NK-92 (cell line): ENCODE measurements around the gene MASP2.
"Not testable (repeated sequence)": the region's sequence is repeated elsewhere in the genome, so short reads cannot be mapped to it uniquely, and the experiment has no call there.

Experiments
- DNase-seq: peaks from one replicate; lab custom pipeline; 2025; ENCODE audit not compliant: unreplicated experiment; lab: John Stamatoyannopoulos, UW

MASP2 gene

DNA sequence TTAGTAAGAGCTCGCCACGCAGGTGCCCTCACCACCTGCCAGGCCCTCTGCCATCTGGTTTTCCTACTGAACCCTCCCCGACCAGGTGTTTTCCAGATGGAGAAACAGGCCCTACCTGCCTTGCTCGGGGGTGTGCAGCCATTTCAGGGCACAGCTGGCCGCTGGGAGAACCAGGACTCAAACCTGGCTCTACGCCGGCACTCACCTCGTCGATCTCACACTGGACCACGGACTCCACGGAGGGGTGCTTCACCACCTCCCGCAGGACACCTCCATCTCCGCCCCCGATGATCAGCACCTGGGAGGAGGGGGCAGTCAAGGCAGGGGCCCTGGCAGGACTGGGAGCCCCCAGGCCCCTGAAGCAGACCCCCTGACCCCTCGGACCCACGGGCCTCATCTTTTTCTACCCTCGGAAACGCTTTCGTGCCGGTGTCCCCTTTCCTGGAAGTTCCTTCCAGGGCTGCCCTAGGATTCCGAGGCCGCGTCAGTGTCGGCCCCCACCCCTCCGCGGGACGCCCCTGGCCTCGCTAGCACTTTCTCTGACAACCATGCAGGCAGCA is 11.6 kb upstream of the MASP2 start:
- DNase-seq: no peak

DNA sequence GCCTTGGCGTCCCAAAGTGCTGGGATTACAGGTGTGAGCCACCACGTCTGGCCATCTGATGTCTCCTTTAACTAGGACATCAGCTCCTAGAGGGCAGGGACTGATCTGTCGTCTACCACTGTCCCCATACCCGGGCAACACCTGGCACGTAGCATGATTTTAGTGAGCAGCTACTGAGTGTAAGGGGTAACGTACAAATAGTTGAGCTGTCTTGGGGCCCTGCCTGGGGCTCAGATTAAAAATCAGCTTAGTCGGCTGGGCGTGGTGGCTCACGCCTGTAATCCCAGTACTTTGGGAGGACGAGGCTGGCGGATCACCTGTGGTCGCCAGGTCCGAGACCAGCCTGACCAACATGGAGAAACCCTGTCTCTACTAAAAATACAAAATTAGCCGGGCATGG is 11.0 kb upstream of the MASP2 start:
- DNase-seq: no peak

DNA sequence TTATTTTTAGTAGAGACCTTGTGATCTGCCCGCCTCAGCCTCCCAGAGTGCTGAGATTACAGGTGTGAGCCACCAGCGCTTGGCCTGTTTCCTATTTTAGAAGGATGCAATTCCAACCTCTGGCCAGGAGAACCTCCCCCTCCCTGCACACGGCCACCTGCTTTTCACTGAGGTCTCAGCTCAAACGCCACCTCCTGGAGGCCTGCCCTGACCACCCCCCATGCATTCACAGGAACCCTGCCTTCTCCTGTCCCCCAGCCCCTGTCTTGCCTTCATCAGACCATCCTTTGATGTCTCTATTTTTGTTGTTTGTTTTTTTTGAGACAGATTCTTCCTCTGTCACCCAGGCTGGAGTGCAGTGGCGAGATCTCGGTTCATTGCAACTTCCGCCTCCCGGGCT is 10.4 kb upstream of the MASP2 start:
- no peak for DNase-seq

DNA sequence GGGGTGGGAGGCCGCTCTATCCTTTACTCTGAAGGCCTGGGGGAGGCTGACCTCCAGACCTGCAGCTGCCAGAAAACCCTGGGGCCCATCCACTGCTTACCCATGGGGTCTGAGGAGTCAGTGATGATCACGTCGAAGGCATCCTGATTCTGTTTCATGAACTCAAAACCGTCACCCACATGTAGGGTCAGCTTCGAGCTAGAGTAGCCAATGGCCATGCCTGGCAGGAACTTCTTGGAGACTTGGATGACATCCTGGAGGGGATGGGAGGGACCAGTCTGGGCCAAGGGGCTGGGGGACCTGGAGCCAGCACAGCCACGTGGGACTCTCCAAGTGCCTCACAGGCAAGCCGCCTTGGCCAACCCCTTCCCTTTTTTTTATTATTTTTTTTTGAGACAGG is 9.5 kb upstream of the MASP2 start:
- no peak for DNase-seq

DNA sequence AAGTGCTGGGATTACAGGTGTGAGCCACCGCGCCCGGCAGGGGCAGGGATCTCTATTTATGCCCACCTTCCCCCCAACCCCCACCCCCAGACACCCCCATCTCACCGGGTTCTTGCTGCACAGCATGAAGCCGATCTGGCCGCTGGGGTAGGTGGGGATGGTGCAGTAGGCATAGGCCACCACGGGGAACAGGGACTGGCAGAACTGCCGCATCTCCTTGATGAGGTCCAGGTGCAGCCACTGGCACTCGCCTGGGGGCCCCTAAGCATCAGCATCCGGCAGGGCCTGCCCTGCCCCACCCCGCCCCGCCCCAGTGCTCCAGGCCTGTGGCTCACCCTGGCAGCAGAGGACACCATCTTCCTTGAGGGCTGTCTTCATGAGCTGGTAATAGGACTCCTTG is 8.6 kb upstream of the MASP2 start:
- no peak for DNase-seq

DNA sequence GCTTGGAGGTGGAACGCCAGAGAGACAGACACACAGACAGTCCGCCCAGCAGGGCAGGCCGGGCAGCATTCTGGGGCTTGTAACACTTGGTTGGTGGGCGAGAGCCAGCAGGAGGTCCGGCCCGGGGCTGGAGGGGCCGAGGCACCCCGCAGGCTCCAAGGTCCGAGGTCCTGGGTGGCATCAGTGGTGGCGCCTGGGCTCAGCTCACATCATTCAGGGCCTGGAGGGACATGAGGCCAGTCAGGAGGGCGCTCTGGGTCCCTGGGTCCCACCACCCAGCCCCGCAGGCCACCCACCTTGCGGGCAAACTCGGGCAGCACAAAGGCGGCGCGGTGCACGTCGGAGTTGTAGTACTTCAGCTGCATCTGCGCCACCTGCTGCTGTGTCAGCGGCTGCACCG is 7.6 kb upstream of the MASP2 start:
- DNase-seq: no peak

DNA sequence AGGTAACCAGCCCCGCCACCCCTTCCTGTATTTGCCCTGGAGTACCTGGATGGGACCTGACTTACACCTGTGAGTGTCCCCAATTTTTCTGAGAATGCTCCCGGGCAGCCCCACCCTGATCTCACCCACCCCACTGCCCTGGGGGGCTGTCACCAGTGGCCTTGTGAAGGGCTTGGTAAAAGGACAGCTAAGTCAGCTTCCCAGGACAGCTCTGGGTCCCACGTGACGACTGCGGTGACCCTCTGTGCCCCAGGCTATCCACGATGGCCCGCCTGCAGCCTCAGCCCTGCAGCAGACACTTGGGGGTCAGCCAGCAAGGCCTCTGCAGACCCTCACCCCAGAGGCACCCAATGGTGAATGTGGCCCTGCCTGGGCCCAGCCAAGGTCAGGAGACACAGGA is 7.1 kb upstream of the MASP2 start:
- DNase-seq: no peak

DNA sequence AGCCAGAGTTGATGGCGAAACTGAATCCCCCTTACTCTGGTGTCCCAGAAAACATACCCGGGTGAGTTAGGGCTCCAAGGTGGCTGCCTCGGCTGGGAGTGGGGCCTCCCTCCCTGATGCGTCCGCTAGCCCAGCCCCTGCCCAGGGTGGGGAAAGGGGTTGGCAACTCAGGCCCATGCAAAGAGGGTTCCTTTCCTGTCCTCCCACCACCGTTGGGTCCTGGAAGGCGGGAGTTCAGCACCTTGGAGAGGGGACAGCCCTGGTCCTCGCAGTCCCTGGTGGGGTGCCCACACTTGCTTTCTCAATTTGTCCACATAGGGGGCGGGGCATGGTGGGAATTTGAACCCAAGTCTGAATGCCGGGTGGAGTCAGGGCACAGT is 6.7 kb upstream of the MASP2 start:
- DNase-seq: no peak

DNA sequence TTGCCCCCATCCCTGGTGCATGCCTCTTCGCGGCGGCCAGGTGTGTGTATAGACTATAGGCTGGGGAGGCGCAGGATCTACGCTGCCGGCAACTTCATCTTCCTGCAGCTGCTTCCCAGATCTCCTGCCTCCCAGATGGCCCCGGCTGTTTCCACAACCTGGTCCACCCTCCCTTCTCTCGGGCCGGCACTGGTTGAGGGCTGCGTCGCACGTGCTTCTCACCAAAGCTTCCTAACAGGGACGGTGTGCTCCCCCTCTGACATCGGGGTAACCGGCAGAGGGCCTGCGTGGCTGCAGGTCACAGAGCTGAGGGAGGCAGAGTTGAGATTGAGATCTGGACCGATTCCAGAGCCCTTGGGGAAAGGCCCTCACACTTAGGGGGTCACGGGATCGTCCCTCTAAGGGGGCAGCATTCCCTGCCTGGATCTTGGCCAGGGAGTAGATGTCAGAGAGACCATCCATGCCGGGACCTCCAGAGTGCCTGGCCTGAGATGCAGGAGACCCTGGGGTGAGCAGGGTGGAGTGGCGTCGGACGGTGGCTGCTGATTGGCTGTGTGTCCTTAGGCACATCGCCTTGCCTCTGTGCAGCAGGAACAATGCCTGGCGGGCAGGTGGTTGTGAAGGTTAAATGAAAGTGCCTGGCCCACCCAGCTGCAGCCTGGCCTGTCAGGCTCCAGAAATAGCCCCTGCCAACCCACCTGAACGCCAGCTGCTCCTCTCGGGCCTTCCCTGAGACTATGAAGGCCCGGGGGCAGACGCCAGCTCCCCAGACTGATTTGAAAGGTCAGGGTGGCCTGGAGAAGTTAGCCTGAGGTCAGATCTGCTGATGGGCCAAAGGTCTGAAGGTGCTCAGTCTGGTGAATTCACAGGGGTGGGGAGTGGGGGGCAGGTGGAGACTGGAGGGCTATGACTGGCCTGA is 6.1 kb upstream of the MASP2 start:
- DNase-seq: no peak

DNA sequence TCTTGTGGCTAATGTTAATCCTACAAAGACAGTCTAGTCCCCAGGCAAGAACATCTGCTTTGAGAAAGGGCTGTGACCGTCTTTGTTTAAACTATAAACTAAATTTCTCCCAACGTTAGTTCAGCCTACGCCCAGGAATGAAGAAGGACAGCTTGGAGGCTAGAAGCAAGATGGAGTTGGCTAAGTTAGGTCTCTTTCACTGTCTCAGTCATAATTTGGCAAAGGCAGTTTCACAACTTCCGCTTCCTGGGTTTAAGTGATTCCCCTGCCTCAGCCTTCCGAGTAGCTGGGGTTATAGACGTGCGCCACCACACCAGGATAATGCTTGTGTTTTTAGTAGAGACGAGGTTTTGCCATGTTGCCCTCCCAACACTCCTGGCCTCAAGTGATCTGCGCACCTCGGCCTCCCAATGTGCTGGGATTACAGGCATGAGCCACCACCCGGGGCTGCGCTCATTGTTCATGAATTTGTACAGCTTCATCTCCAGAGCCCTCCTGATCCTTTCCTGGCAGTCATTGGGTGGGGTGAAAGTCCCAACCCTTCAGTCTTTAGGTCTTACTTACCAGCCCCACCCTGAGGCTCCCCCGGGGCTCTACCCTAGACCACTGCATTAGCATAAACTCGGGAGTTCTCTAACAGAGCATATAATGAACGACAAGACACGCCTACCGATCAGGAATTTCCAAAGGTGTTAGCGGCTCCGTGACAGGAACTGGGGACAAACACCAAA is 4.9 kb upstream of the MASP2 start:
- no peak for DNase-seq

DNA sequence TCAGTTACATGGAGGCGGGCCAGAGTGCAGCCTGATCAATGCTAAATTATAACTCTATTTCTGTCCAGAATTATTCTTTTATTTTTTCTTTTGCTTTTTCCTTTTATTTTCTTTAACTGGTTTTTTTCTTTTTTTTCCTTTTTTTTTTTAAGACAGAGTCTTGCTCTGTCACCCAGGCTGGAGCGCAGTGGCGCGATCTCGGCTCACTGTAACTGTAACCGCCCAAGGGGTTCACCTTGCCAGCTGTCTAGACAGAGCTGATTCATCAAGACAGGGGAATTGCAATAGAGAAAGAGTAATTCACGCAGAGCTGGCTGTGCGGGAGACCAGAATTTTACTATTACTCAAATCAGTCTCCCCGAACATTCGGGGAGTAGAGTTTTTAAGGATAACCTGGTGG is 4.1 kb upstream of the MASP2 start:
- not testable (repeated sequence) for DNase-seq

DNA sequence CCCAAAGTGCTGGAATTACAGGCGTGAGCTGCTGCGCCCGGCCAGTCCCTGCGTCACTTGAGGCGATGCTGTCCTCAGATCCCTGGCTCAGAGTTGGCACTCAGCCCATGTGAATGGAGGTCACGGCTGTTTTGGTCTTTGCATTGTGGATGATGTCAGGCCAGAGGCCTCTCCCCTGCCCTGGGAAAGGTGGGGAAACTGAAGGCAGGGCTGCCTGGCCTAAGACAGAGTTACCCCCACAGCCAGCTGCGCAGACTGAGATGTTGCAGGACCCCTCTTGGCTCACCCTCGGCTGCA is 821 bp downstream of the MASP2 start:
- no peak for DNase-seq

DNA sequence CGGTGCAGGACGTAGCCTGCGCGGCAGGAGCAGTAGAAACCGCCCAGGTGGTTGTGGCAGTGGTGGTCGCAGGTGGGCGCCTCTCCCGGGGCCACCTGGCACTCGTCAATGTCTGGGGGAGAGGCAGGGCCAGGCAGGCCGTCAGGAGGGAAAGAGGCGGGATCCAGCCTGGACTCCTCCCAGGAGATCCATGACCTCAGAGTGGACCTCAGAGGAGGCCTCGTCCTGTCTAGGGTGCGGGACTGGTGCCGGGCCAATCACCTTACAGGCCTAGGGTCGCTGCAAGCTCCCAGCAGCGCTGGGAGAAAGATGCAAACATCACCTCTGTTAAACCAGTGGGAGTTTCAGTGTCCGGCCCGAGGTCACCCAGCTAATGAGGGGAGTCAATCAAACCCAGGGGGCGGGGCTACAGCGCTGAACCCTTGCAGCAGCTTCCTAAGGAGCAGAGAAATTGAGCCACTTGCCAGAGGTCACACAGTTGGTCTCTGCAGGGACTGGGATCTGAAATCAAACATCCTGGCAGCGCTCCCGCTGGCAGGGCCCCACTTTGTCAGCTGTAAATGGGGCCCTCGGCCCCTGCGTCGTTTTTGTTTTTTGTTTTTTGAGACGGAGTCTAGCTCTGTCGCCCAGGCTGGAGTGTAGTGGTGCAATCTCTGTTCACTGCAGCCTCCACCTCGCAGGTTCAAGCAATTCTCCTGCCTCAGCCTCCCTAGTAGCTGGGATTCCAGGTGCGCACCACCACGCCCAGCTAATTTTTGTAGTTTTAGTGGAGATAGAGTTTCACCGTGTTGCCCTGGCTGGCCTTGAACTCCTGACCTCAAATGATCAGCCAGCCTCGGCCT is 1.4 kb downstream of the MASP2 start:
- DNase-seq: no peak

DNA sequence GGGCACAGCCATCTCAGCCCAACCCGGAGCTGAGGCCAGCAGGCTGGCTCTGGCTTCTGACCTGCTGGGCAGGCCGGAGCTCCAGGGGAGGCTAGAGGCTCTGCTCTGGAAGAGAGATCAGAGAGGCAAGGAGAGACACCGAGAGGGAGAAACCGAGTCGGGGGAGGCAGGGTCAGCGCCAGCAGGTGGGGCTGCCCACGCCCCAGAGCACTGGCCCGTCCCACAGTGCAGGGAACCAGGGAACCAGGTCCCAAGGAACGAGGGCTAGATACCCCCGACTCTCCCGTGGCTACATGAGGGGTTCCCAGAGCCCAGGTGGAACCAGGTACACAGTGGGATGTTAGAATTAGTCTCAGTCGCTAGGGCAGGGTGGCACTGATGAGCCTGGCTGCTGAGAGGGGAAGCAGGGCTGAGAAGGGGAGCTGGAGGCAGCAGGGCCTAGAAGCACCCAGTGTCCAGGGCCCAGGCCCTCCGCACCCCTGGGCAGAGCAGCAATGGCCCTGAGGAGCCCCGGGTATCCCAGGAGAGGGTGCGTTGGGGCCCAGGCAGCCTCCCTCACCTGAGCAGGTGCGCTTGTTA is 2.1 kb downstream of the MASP2 start:
- no peak for DNase-seq

DNA sequence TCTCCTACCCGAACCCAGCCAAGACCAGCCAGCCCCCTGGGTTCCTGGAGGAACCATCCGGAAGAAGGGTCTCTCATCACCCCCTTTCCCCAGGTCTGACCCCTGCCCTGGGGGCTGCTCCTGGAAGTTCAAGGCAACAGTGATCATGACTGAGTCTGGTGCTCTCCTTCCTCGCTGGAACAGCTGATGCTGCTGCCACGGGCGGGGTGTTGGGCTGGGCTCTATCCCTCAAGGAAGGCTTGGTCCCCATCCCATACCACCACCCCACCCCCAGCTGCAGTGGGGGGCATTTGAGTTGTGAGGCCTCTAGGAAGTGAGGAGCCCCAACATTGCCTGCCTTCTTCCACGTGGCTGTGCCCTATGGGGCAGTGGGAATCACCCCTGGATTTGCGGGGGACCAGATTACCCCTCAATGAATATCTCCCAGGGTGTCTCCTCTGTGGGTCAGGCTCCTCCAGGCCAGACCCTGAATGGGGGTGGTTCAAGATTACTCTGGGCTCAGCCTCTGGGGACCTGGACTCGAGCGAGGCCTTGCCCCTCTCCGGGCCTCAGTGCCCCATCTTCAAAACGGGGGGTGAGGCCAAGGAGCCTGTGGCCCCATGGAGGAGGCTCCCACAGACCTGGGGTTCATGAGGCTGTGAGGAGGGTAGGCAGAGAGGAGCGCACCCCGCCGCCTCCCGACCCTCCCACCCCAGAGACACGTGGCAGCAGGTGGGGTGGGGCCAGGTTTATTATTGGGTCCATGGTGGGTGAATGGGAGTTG is 2.8 kb downstream of the MASP2 start:
- DNase-seq: no peak

DNA sequence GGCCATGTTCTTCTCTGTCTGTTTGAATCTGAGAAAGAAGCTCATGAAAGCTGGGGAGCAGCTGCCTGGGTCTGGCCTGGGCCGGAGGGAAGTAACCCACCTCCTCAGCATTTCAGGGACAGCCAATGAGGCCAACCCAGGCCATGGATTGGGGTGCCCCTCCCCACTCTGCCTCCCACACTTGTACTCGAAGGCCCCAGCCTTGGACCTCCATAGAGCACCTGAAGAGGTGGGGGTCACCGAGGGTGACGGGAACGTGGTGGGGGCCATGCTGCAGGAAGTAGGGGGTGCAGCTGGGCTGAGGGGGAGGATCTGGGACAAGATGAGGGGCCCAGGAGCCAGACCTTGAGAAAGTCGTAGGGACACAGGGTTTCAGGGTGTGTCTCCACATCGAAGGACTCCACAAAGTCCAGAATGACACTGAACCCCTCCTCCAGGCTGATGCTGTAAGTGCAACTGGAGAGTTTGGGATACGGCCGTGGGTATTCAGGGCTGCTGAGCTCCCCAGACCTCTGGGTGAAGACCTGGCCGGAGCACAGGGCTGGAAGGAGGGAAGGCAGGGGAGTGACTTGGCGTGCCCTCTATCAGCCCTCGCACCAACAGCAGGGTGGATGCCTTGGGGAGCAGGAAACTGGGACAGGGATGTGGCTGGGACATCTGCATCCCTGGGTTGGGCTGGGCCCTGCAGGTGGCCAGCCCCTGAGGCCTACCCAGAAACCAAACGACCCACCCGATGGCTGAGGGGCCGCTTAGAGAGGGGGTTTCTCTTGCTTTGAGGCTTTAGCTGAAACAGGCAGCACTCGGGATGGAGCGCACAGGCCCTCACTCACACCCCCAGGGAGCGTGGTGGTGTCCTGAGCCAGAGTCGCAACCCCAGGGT is 3.8 kb downstream of the MASP2 start:
- no peak for DNase-seq

DNA sequence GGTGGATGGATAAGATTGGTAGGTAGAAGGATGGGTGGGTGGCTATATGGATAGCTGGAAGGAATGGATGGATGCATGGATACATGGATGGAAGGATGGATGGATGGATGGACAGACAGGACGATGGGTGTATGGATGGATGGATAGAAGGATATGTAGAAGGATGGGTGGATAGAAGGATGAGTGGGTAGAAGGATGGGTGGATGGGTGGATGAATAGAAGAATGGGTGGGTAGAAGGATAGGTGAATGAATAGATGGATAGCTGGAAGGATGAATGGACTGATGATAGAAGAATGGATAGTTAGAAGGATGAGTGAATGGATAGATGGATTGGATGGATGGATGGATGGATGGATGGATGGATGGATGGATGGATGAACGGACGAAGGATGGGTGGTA is 5.0 kb downstream of the MASP2 start:
- DNase-seq: no peak

DNA sequence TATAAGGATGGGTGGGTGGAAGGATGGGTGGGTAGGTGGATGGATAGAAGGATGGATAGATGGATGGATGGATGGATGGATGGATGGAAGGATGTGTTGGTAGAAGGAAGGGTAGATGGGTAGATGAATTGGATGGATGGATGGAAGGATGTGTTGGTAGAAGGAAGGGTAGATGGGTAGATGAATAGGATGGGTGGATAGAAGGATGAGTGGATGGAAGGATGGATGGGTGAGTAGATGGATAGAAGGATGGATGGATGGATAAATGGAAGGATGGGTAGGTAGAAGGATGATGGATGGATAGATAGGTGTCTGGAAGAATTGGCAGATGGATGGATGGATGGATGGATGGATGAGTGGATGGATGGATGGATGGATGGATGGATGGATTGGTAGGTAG is 6.0 kb downstream of the MASP2 start:
- DNase-seq: no peak

DNA sequence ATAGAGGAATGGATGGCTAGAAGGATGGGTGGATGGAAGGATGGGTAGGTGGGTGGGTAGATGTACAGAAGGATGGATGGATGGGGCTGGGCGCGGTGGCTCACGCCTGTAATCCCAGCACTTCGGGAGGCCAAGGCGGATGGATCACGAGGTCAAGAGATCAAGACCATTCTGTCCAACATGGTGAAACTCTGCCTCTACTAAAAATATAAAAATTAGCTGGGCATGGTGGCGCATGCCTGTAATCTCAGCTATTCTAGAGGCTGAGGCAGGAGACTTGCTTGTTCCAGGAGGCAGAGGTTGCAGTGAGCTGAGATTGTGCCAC is 7.0 kb downstream of the MASP2 start:
- DNase-seq: not testable (repeated sequence)
